ENCODE results near the gene ADRA2B. TPM values are rescaled to one million over a fixed set of nuclear protein-coding genes. Genes with fewer than 3 reads are reported as not detected.

Gene ADRA2B
- total RNA-seq, 1 experiment from 2014 or later: 4.7 TPM

DNA sequence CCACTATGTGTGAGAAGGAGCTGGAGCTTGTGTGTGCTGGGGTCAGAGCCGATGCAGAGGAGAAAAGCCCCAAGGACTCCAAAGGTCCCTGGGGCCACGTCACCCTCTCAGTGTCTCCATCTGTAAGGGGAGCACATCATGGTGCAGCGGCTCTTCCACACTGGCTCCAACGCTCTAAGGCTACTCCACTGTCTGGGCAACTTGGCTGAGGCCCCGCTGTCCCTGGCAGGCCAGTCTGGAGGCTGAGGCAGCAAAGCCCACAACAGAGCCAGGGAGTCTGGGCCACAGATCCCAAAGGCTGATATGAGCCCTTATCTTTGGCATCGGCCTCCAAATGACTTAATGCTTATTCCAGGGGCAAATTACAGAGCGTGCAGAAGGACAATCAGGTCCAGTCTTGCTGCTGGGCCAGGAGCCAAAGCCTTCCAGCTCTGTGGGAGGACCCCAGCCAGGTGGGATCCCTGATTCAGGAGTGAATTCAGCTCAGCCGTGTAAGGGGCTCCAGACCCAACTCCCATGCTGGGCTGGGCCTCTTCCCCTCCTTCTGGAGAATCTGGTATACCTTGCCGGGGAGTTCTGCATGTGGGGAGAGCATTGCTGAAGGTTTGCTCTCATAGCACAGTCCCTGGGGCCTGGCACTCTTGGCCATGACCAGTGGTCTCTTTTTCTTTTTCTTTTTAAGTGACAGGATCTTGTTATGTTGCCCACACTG lies 30.7 kb upstream of the ADRA2B start (continued):
- TF ChIP-seq ATF1 (CRISPR knock-in tag; IDR thresholded peaks at IDR 0.05) (no peak), PRRX2 (CRISPR knock-in tag; IDR thresholded peaks at IDR 0.05) (no peak), FOXJ3 (CRISPR knock-in tag; IDR thresholded peaks at IDR 0.05; ENCODE audit: borderline replicate concordance) (no peak)
- TF ChIP-seq, protein P1, sequence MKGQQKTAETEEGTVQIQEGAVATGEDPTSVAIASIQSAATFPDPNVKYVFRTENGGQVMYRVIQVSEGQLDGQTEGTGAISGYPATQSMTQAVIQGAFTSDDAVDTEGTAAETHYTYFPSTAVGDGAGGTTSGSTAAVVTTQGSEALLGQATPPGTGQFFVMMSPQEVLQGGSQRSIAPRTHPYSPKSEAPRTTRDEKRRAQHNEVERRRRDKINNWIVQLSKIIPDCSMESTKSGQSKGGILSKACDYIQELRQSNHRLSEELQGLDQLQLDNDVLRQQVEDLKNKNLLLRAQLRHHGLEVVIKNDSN (CRISPR knock-in tag; IDR thresholded peaks at IDR 0.05): no peak
- TF ChIP-seq, protein P2, sequence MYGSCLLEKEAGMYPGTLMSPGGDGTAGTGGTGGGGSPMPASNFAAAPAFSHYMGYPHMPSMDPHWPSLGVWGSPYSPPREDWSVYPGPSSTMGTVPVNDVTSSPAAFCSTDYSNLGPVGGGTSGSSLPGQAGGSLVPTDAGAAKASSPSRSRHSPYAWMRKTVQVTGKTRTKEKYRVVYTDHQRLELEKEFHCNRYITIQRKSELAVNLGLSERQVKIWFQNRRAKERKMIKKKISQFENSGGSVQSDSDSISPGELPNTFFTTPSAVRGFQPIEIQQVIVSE (CRISPR knock-in tag; IDR thresholded peaks at IDR 0.05; ENCODE audit: borderline replicate concordance): no peak

DNA sequence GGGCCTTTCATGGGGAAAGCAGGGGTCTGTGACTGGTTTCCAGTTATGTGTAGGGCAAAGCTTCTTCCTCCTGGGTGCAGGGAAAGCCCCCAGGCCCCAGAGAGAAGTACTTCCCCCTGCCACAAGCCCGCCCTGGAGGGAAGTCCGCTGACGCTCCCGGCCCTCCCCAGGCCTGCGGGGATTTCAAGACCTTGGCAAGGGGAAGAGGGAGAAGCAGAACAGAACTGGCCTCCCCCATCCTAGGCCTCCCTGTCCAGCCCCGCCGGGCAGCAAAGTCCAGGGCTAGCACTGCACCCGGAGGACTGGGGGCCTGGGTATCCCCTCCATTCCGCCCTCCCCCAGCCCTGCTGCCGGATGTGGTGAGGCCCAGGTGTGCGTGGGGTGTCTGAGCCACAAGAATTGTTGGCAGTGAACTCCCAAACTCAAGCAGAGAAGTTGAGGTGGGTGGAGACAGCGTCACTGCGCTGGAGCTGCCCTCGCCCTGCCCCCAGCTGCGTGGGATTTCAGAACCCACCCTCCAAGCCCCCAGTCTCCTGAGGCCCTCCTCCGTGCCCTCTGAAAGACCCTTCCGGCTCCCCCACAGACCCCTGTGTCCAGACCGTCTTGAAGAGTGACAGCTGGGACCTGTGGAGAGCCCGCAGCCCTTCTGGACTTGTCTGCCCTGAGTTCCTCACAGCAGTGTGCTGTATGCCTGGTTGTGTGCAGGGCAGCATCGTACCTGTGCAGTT lies 29.9 kb upstream of the ADRA2B start:
- Mint-ChIP-seq H3K4me3 (no peak overlapping the region; the same call in 1 of the 2 replicates), H3K27ac (no peak overlapping the region), H3K4me1 (peaks cover 27% of the 10 kb centered on the region), H3K36me3 (no peaks in the 10 kb centered on the region), H3K9me3 (no peaks in the 10 kb centered on the region), H3K27me3 (ENCODE audit: low read depth) (peaks cover 35% of the 10 kb centered on the region)
- TF ChIP-seq, protein P3, sequence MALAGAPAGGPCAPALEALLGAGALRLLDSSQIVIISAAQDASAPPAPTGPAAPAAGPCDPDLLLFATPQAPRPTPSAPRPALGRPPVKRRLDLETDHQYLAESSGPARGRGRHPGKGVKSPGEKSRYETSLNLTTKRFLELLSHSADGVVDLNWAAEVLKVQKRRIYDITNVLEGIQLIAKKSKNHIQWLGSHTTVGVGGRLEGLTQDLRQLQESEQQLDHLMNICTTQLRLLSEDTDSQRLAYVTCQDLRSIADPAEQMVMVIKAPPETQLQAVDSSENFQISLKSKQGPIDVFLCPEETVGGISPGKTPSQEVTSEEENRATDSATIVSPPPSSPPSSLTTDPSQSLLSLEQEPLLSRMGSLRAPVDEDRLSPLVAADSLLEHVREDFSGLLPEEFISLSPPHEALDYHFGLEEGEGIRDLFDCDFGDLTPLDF (CRISPR knock-in tag; IDR thresholded peaks at IDR 0.05): no peak
- TF ChIP-seq ETV6 (CRISPR knock-in tag; IDR thresholded peaks at IDR 0.05): no peak
- no peak for TF ChIP-seq SMAD4 (CRISPR knock-in tag; IDR thresholded peaks at IDR 0.05)
- TF ChIP-seq FOXJ3 (CRISPR knock-in tag; IDR thresholded peaks at IDR 0.05; ENCODE audit: borderline replicate concordance): no peak
- no peak for TF ChIP-seq GABPB1 (CRISPR knock-in tag; IDR thresholded peaks at IDR 0.05)
- TF ChIP-seq, protein P4, sequence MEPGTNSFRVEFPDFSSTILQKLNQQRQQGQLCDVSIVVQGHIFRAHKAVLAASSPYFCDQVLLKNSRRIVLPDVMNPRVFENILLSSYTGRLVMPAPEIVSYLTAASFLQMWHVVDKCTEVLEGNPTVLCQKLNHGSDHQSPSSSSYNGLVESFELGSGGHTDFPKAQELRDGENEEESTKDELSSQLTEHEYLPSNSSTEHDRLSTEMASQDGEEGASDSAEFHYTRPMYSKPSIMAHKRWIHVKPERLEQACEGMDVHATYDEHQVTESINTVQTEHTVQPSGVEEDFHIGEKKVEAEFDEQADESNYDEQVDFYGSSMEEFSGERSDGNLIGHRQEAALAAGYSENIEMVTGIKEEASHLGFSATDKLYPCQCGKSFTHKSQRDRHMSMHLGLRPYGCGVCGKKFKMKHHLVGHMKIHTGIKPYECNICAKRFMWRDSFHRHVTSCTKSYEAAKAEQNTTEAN (CRISPR knock-in tag; IDR thresholded peaks at IDR 0.05): no peak
- TF ChIP-seq CREM (CRISPR knock-in tag; IDR thresholded peaks at IDR 0.05): no peak
- no peak for TF ChIP-seq ZNF423 (CRISPR knock-in tag; IDR thresholded peaks at IDR 0.05)
- TF ChIP-seq NFYB (CRISPR knock-in tag; conservative IDR thresholded peaks at IDR 0.05; ENCODE audit: low read depth): no peak
- TF ChIP-seq GRHL2 (CRISPR knock-in tag; IDR thresholded peaks at IDR 0.05; ENCODE audit: insufficient replicate concordance, severe bottlenecking): no peak
- no peak for TF ChIP-seq ELF4 (CRISPR knock-in tag; IDR thresholded peaks at IDR 0.05; ENCODE audit: low read depth)
- no peak for TF ChIP-seq PRRX2 (CRISPR knock-in tag; IDR thresholded peaks at IDR 0.05)
- TF ChIP-seq FOXP1 (CRISPR knock-in tag; IDR thresholded peaks at IDR 0.05; ENCODE audit: borderline replicate concordance): no peak
- TF ChIP-seq, protein P5, sequence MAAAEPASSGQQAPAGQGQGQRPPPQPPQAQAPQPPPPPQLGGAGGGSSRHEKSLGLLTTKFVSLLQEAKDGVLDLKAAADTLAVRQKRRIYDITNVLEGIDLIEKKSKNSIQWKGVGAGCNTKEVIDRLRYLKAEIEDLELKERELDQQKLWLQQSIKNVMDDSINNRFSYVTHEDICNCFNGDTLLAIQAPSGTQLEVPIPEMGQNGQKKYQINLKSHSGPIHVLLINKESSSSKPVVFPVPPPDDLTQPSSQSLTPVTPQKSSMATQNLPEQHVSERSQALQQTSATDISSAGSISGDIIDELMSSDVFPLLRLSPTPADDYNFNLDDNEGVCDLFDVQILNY (CRISPR knock-in tag; IDR thresholded peaks at IDR 0.05): no peak
- TF ChIP-seq, protein P6, sequence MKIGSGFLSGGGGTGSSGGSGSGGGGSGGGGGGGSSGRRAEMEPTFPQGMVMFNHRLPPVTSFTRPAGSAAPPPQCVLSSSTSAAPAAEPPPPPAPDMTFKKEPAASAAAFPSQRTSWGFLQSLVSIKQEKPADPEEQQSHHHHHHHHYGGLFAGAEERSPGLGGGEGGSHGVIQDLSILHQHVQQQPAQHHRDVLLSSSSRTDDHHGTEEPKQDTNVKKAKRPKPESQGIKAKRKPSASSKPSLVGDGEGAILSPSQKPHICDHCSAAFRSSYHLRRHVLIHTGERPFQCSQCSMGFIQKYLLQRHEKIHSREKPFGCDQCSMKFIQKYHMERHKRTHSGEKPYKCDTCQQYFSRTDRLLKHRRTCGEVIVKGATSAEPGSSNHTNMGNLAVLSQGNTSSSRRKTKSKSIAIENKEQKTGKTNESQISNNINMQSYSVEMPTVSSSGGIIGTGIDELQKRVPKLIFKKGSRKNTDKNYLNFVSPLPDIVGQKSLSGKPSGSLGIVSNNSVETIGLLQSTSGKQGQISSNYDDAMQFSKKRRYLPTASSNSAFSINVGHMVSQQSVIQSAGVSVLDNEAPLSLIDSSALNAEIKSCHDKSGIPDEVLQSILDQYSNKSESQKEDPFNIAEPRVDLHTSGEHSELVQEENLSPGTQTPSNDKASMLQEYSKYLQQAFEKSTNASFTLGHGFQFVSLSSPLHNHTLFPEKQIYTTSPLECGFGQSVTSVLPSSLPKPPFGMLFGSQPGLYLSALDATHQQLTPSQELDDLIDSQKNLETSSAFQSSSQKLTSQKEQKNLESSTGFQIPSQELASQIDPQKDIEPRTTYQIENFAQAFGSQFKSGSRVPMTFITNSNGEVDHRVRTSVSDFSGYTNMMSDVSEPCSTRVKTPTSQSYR (CRISPR knock-in tag; IDR thresholded peaks at IDR 0.05): no peak
- no peak for TF ChIP-seq ZNF317 (CRISPR knock-in tag; IDR thresholded peaks at IDR 0.05; ENCODE audit: borderline replicate concordance, low read depth)
- no peak for ATAC-seq
- ChIA-PET POLR2A (no interaction called here), CTCF (interaction anchor here (1.3 to 4.9 kb wide), 6 partner anchors 8 to 124 kb away, joined by 3 to 33 read pairs (median 10); partner anchors contain the start of gene ASTL)
- DNase-seq (ENCODE audit: low spot score): no peak

Data from WTC11 (cell line).